WTC11 (cell line): ENCODE data around the gene PCSK2. TPM values are rescaled to one million over a fixed set of nuclear protein-coding genes. Genes with fewer than 3 reads are reported as not detected.

Experiments
- ATAC-seq: fragments of 200-7000 bp; cut with Tn5 transposase; 2 replicates; pipeline ENCODE4 v1.10.0; 2021; ENCODE audit warnings: mild to moderate bottlenecking, moderate library complexity
- CTCF ChIA-PET: fragments of 300-600 bp; sonication (Branson Sonifier 250); formaldehyde crosslinking; loops from one replicate; lab custom pipeline; 2021; ENCODE audit warnings: antibody characterized with exemption; lab: Charles Lee
- POLR2A ChIA-PET: fragments of 350-600 bp; sonication (Branson Sonifier 250); formaldehyde crosslinking; loops from one replicate; lab custom pipeline; 2021; ENCODE audit warnings: antibody characterized with exemption; lab: Charles Lee
- DNase-seq: peaks from one replicate; pipeline ENCODE4 v3.0.0; 2021; ENCODE audit warnings: low spot score
- H3K27ac Mint-ChIP-seq: 2 replicates; pipeline ENCODE4 v1.8.0; 2021; ENCODE audit warnings: mixed read lengths
- H3K27me3 Mint-ChIP-seq: 2 replicates; pipeline ENCODE4 v1.8.0; 2021; ENCODE audit warnings: low read depth, mild to moderate bottlenecking, moderate library complexity, mixed read lengths
- H3K36me3 Mint-ChIP-seq: 2 replicates; pipeline ENCODE4 v1.8.0; 2021; ENCODE audit warnings: mixed read lengths
- H3K4me1 Mint-ChIP-seq: 2 replicates; pipeline ENCODE4 v1.8.0; 2022; ENCODE audit warnings: mixed read lengths
- H3K4me3 Mint-ChIP-seq: 2 replicates; pipeline ENCODE4 v1.8.0; 2021; ENCODE audit warnings: mild to moderate bottlenecking, moderate library complexity, mixed read lengths
- H3K9me3 Mint-ChIP-seq: 2 replicates; pipeline ENCODE4 v1.8.0; 2021; ENCODE audit warnings: mixed read lengths
- CBFB ChIP-seq: sonication (generic); formaldehyde crosslinking; IDR thresholded peaks from 2 replicates; pipeline ENCODE4 v1.8.1; 2022; ENCODE audit warnings: mild to moderate bottlenecking, low read depth, missing genetic modification reagents
- CDX4 ChIP-seq: fragments of 250-450 bp; sonication (Bioruptor Pico); IDR thresholded peaks from 2 replicates; pipeline ENCODE4 v1.9.0; 2021; ENCODE audit warnings: moderate library complexity, mild to moderate bottlenecking, inconsistent platforms, borderline replicate concordance
- CREB1 ChIP-seq: sonication (generic); formaldehyde crosslinking; IDR thresholded peaks from 2 replicates; pipeline ENCODE4 v1.8.0; 2023; ENCODE audit warnings: mild to moderate bottlenecking, missing genetic modification reagents
- FOXJ3 ChIP-seq: sonication (generic); formaldehyde crosslinking; IDR thresholded peaks from 2 replicates; pipeline ENCODE4 v1.9.0; 2021; ENCODE audit warnings: missing genetic modification reagents, mild to moderate bottlenecking, borderline replicate concordance
- IRF2 ChIP-seq: sonication (generic); formaldehyde crosslinking; IDR thresholded peaks from 2 replicates; pipeline ENCODE4 v1.8.0; 2022; ENCODE audit warnings: low read depth, missing genetic modification reagents, borderline replicate concordance
- MLX ChIP-seq: sonication (generic); formaldehyde crosslinking; IDR thresholded peaks from 2 replicates; pipeline ENCODE4 v1.8.1; 2023; ENCODE audit warnings: mild to moderate bottlenecking, missing genetic modification reagents, moderate library complexity
- MXD4 ChIP-seq: fragments of 250-450 bp; sonication (Bioruptor Pico); IDR thresholded peaks from 2 replicates; pipeline ENCODE4 v1.8.0; 2021; ENCODE audit warnings: mild to moderate bottlenecking, moderate library complexity, borderline replicate concordance
- NFYB ChIP-seq: sonication (generic); formaldehyde crosslinking; conservative IDR thresholded peaks from 2 replicates; pipeline ENCODE4 v1.8.0; 2022; ENCODE audit warnings: low read depth, missing genetic modification reagents
- RELA ChIP-seq: sonication (generic); formaldehyde crosslinking; IDR thresholded peaks from 2 replicates; pipeline ENCODE4 v1.8.1; 2022; ENCODE audit warnings: missing genetic modification reagents, mild to moderate bottlenecking, borderline replicate concordance
- RORB ChIP-seq: fragments of 250-450 bp; sonication (Bioruptor Pico); IDR thresholded peaks from 2 replicates; pipeline ENCODE4 v1.9.0; 2021; ENCODE audit warnings: mild to moderate bottlenecking
- SP1 ChIP-seq: sonication (generic); formaldehyde crosslinking; conservative IDR thresholded peaks from 2 replicates; pipeline ENCODE4 v1.8.1; 2022; ENCODE audit warnings: missing genetic modification reagents
- TEAD4 ChIP-seq: sonication (generic); formaldehyde crosslinking; IDR thresholded peaks from 2 replicates; pipeline ENCODE4 v1.8.0; 2022; ENCODE audit warnings: mild to moderate bottlenecking, missing genetic modification reagents
- TP53 ChIP-seq: sonication (generic); formaldehyde crosslinking; IDR thresholded peaks from 2 replicates; pipeline ENCODE4 v1.8.1; 2023; ENCODE audit warnings: mild to moderate bottlenecking, missing genetic modification reagents
- ZNF232 ChIP-seq: sonication (generic); formaldehyde crosslinking; IDR thresholded peaks from 2 replicates; pipeline ENCODE4 v1.8.0; 2022; ENCODE audit warnings: mild to moderate bottlenecking, missing genetic modification reagents
- ZNF281 ChIP-seq: sonication (generic); formaldehyde crosslinking; IDR thresholded peaks from 2 replicates; pipeline ENCODE4 v1.8.0; 2023; ENCODE audit warnings: mild to moderate bottlenecking, missing genetic modification reagents
- ZNF671 ChIP-seq: fragments of 250-450 bp; sonication (Bioruptor Pico); IDR thresholded peaks from 2 replicates; pipeline ENCODE4 v1.8.0; 2021; ENCODE audit warnings: mild to moderate bottlenecking
- total RNA-seq: library from RNA; stranded (reverse); gene quantifications from 3 replicates; pipeline ENCODE4 v1.2.3, GENCODE V29; 2021
- TF ChIP-seq, protein P1 (sequence below): sonication (generic); formaldehyde crosslinking; conservative IDR thresholded peaks from 2 replicates; pipeline ENCODE4 v1.8.1; 2023; ENCODE audit warnings: mild to moderate bottlenecking, low read depth, missing genetic modification reagents, moderate library complexity
- TF ChIP-seq, protein P2 (sequence below): sonication (generic); formaldehyde crosslinking; IDR thresholded peaks from 2 replicates; pipeline ENCODE4 v1.8.0; 2022; ENCODE audit warnings: mild to moderate bottlenecking, missing genetic modification reagents
- TF ChIP-seq, protein P3 (sequence below): fragments of 200-600 bp; IDR thresholded peaks from 2 replicates; pipeline ENCODE4 v1.8.0; 2022; ENCODE audit warnings: antibody characterized with exemption

Gene PCSK2
- total RNA-seq, 1 experiment from 2014 or later = 0.74 TPM

DNA sequence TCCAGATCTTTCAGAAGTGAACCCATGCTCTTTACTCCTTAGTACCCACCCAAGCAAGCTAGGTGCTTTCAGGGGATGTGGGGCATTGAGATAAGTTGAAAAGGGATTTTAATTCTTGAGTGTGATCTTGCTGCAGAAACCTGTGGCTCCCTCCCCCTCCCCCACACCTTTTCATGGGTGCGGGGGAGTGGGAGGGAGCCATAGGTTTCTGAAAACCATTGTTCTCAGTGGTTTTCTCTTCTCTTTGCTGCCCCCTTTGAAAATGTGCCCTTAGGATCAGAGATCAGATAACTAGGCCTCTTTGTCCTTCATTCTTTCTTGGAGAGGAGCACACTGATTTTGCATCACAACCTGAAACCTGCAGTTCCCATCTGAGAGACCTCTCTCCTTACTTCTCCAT is 2.4 kb downstream of the PCSK2 start:
- ATAC-seq (no peak), DNase-seq (no peak)
- Mint-ChIP-seq H3K36me3 (no peaks in the 10 kb centered on the region), H3K4me1 (peaks cover 31% of the 10 kb centered on the region), H3K9me3 (no peaks in the 10 kb centered on the region), H3K4me3 (peak overlapping the region; percentile 78), H3K27ac (no peak overlapping the region), H3K27me3 (peaks cover 59% of the 10 kb centered on the region)
- CTCF ChIA-PET = interaction anchor here (1.2 kb wide), 1 partner anchor 425 kb away, joined by 4 read pairs; no protein-coding TSS in a partner anchor
- TF ChIP-seq FOXJ3 (CRISPR knock-in tag) (no peak), MXD4 (CRISPR knock-in tag) (no peak), SP1 (CRISPR knock-in tag) (no peak), CREB1 (CRISPR knock-in tag) (no peak), NFYB (CRISPR knock-in tag) (no peak), RORB (CRISPR knock-in tag) (no peak), CDX4 (CRISPR knock-in tag) (no peak), TEAD4 (no peak), MLX (CRISPR knock-in tag) (no peak), TP53 (no peak), ZNF281 (CRISPR knock-in tag) (no peak), ZNF232 (no peak), RELA (CRISPR knock-in tag) (no peak), CBFB (no peak), ZNF671 (CRISPR knock-in tag) (no peak), IRF2 (no peak)
- TF ChIP-seq, protein P1, sequence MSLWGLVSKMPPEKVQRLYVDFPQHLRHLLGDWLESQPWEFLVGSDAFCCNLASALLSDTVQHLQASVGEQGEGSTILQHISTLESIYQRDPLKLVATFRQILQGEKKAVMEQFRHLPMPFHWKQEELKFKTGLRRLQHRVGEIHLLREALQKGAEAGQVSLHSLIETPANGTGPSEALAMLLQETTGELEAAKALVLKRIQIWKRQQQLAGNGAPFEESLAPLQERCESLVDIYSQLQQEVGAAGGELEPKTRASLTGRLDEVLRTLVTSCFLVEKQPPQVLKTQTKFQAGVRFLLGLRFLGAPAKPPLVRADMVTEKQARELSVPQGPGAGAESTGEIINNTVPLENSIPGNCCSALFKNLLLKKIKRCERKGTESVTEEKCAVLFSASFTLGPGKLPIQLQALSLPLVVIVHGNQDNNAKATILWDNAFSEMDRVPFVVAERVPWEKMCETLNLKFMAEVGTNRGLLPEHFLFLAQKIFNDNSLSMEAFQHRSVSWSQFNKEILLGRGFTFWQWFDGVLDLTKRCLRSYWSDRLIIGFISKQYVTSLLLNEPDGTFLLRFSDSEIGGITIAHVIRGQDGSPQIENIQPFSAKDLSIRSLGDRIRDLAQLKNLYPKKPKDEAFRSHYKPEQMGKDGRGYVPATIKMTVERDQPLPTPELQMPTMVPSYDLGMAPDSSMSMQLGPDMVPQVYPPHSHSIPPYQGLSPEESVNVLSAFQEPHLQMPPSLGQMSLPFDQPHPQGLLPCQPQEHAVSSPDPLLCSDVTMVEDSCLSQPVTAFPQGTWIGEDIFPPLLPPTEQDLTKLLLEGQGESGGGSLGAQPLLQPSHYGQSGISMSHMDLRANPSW = no peak
- TF ChIP-seq, protein P2, sequence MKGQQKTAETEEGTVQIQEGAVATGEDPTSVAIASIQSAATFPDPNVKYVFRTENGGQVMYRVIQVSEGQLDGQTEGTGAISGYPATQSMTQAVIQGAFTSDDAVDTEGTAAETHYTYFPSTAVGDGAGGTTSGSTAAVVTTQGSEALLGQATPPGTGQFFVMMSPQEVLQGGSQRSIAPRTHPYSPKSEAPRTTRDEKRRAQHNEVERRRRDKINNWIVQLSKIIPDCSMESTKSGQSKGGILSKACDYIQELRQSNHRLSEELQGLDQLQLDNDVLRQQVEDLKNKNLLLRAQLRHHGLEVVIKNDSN (CRISPR knock-in tag) = no peak
- TF ChIP-seq, protein P3, sequence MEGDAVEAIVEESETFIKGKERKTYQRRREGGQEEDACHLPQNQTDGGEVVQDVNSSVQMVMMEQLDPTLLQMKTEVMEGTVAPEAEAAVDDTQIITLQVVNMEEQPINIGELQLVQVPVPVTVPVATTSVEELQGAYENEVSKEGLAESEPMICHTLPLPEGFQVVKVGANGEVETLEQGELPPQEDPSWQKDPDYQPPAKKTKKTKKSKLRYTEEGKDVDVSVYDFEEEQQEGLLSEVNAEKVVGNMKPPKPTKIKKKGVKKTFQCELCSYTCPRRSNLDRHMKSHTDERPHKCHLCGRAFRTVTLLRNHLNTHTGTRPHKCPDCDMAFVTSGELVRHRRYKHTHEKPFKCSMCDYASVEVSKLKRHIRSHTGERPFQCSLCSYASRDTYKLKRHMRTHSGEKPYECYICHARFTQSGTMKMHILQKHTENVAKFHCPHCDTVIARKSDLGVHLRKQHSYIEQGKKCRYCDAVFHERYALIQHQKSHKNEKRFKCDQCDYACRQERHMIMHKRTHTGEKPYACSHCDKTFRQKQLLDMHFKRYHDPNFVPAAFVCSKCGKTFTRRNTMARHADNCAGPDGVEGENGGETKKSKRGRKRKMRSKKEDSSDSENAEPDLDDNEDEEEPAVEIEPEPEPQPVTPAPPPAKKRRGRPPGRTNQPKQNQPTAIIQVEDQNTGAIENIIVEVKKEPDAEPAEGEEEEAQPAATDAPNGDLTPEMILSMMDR = no peak
- POLR2A ChIA-PET = interaction anchor here (0.6 kb wide), 1 partner anchor 157 kb away, joined by 4 read pairs; no protein-coding TSS in a partner anchor
